ENCODE results near the gene PYDC2.

PYDC2 gene

DNA sequence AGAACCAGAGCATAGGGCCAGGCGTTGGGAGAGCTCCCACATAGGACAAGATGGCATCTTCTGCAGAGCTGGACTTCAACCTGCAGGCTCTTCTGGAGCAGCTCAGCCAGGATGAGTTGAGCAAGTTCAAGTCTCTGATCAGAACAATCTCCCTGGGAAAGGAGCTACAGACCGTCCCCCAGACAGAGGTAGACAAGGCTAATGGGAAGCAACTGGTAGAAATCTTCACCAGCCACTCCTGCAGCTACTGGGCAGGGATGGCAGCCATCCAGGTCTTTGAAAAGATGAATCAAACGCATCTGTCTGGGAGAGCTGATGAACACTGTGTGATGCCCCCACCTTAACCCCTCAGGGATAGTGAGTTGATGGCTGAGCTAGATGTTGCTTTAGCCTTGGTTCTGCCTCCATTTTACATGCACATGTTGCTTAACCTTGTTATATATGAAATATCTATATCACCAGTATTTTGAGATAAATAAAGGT lies at the start of gene PYDC2:
Gene PYDC2 (plus strand): TSS at position 51 of the 483 bp plus-strand sequence. CDS start 0 bp downstream, at position 51.
- no peak for DNase-seq

DNA sequence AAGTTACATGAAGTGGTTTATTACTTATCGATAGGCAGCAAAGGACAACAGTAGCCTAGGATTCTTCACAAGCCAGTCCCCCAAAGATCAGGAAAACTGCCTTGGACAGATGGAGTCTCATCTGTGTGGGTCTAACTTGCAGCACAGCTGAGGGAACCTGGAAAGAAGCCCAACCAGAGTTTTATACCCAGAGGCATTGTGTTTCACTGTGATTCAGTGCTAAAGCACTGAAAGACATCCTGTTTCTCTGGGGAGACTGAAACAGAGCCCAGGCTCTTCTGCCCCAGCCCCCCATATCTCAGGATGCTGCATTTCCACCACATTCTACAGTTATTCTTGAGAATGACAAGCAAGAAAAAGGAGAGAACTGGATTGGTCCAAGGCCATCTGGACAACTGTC lies 48.2 kb upstream of the PYDC2 start:
- DNase-seq, result peak; percentile 21

DNA sequence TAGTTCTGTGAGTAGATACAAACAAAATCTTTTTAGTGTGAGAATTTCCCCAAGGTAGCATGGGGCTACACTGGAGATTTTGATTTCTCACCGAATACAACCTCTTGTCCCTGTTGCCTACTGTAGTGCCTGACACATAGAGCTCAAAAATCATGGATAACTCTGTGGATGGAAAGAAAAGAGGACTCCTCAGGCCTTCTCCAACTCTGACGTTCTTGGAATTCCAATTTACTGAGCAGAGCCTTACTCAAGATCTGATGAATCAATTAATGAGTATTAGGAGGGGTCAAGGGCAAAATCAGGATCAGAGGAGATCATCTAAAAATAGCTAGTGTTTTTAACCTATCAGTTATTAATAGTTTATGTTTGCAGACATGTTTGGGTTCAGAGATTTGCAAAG lies 46.7 kb upstream of the PYDC2 start:
- DNase-seq, result no peak

DNA sequence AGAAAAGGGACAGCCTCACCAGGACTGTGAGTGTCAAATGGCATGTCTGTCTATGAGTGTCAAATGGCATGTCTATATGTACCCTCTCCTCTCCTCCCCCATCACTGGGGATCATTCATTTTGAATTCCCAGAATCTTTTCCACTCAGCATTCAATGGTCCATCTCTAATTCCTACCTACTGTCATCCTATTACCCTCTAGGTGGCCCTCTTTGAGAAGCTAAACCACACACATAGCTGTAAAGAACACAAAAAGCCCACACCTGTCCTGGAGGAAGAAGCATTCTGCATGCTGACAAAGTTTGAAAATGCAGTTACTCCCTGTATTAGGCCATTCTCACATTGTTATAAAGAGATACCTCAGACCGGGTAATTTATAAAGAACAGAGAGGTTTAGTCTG lies 46.2 kb upstream of the PYDC2 start:
- DNase-seq, result no peak

DNA sequence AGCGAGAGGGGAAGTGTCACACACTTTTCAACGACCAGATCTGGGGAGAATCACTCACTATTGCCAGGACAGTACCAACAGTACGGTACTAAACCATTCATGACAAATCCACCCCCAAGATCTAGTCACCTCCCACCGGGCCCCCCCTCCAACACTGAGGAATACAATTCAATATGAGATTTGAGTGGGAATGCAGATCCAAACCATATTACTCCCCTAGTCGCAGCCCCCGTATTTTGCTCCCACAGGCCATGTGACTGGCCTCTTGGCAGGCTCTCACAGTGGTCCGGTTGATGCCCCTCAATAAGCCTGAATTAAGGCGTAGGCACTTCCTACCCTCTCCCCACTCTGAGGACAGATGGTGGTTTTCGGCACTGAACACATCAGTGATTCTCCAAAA lies 45.4 kb upstream of the PYDC2 start:
- DNase-seq, result no peak

DNA sequence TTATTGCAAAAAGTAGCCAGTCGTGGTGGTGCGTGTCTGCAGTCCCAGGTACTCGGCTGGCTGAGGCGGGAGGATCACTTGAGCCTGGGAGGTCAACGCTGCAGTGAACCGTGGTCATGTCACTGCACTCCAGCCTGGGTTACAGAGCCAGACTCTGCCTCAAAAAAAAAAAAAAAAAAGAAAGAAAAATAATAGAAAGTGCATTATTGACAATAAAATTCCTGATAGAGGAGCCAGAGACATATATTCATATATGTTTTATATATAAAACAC lies 43.6 kb upstream of the PYDC2 start:
- no peak for DNase-seq

DNA sequence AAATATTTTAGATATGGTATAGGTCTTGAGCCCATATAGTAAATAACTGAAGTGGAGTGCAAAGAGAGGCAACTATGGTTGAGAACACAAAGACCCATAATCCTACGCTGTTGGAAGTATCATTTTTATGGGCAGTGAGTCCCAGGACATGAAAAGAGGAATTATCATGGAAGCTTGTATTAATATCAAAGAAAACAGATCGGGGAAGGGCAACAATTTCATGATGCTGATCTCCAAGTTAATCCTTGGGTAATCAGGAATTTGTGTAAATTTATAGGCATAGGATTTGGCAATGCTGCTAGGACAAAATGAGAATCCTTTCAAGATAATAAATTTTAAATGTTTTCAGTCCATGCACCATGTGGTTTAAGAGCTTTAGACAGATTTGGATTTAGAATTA lies 40.2 kb upstream of the PYDC2 start:
- no peak for DNase-seq

DNA sequence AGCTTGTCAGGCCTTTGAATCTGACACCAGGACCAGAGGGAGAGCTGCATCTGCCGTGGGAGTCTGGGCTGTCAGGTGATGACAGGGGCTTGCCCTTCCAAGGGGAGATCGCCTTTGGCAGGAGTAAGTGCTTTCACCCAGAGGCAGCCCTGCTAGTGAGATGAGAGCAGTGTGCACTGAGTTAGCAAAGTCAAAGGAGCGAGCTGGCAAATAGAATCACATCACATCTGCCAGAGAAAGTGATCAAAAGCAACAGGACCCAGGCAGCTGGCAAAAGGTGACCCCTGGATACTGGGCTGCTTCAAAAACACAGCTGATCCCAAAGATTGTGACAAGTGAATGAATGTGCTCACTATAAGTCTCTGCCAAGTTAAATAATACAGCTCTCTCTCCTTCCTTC lies 36.1 kb upstream of the PYDC2 start:
- DNase-seq, result no peak

DNA sequence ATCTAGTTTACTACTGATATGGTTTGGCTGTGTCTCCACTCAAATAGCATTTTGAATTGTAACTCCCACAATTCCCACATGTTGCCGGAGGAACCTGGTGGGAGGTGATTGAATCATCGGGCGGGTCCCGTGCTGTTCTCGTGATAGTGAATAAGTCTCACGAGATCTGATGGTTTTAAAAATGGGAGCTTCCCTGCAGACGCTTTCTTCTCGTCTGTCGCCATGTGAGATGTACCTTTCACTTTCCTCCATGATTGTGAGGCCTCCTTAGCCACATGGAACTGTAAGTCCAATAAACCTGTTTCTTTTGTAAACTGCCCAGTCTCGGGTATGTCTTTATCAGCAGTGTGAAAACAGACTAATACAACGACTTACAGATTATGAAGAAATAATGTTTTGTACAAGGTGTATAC lies 35.6 kb upstream of the PYDC2 start:
- no peak for DNase-seq

DNA sequence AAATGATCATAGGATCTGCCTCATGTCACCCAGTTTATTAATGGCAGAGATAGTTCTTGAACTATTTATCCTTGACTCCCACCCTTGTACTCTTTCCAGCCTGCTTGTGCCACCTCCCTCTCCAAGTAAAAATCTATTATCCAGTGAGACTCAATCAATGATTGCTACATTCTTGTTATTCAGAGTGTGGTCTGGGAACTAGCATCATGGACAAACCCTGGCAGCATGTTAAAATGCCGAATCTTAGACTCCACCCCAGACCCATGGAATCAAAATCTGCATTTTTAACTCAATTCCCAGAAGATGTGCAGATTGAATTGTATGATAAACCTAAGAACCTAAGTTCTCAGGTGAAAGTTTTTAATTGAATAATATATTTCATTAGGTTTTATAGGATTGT lies 34.7 kb upstream of the PYDC2 start:
- DNase-seq, result no peak

DNA sequence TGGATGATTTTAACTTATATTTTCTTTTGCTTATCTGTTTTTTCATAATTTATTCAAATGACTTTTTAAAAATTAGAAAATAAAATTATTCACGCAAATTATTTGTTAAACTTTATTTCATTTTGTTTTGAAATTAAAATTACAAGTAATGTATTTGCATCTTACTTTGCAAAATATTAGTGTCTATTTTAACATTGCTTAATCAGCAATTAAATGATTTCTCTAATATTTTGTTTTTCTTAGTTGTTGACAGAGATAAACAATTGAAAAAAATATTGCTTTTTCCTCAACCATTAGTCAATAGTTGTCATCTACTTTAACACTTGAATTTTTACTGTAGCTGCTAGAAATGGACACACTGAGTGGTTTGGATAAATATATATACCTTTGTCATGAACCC lies 32.8 kb upstream of the PYDC2 start:
- DNase-seq, result no peak

DNA sequence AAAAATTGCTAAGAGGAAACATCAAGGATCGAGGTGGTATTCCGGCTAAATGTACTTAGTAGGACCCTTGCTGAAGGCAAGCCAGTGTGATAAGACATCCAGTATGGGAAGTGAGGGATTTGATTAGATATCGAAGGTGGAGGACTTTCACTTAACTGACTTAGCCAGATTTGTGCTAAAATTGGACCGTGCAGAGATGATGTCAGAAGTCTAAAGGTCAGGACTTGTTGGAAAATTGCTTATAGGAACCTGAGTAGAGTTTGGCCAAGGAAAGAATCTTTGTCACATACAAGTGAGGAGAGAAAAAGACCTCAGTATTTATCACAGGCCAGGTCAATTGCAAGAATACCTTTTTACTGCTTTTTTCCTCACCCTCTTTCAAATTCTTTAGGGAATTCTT lies 30.9 kb upstream of the PYDC2 start:
- no peak for DNase-seq

DNA sequence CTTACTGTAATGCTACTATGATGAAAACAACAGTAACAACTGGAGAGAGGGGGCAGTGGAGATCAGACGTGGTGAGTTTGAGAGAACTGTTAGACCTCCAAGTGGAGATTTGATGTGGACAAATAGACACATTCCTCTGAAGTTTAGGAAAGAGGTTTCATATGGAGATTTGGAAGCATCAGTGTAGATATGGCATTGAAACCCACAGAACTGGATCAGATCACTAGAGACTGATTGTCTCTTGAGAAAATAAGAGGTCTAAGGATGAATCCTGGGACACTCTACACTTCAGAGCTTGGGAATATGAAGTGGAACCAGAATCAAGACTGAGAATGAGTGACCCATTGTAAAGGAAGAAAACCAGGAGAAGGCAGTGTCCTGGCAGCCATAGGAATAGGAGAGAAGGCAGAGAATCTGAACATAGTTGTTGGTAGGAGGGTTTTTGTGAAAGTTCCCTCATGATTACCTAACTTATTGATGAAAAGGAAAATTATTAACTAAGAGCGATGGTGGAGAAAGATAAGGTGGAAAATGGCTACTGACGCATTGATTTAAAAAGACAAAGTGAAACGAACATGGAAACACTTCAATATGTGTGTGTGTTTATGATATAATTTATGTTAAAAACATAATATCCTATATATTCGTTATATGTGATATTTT lies 29.7 kb upstream of the PYDC2 start:
- DNase-seq, result no peak

DNA sequence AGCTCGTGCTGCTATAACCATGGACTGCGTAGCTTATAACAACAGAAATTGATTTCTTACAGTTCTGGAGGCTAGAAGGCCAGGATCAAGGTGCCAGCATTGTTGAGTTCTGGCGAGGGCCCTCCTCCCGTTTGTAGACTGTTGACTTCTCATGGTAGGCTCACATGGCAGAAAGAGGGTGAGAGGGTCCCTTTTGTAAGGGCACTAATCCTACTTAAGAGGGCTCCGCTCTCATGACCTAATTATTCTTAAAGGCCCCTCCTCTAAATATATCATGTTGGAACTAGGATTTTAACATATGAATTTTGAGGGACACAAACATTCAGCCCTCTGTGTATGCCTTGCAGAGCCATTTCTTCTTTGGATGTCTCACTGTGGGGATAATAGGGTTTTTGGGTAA lies 28.8 kb upstream of the PYDC2 start:
- DNase-seq, result no peak

DNA sequence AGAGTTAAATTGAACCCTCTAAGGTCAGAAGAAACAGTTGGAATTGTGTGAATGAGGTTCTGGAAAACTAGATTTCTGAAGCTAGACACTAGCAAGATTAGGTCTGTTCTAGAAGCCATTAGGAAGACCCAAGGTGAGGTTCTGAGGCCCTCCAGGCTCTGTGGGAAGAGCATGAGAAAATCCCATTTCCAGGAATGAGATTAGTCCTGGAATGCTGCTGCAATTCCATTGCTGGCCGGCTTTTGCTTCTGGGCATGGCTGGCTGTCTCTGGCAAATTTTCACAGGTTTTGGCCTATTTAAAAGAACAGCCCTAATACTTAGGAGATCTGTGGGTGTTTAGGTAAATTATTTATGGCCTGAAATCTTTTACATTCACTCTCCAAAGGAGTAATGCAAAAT lies 26.9 kb upstream of the PYDC2 start:
- DNase-seq, result no peak

DNA sequence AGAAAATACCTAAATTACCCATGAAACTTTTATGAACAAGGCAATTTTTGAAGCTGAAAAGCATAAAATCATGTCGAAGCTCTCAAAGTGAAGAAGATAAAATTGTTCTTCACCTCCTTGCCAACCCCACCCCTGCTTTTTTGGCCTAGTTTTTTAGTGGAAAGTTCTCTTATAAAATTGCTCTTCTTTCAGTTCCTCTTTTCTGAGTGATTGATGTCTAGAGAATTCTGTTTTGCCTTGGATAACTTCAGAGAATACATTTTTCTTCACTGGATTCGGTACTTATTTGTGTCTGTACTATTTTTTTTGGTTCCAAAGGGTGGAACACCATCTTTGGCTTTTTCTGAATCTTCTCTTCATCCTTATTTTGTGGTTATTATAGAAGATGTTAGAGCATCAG lies 25.0 kb upstream of the PYDC2 start:
- no peak for DNase-seq

DNA sequence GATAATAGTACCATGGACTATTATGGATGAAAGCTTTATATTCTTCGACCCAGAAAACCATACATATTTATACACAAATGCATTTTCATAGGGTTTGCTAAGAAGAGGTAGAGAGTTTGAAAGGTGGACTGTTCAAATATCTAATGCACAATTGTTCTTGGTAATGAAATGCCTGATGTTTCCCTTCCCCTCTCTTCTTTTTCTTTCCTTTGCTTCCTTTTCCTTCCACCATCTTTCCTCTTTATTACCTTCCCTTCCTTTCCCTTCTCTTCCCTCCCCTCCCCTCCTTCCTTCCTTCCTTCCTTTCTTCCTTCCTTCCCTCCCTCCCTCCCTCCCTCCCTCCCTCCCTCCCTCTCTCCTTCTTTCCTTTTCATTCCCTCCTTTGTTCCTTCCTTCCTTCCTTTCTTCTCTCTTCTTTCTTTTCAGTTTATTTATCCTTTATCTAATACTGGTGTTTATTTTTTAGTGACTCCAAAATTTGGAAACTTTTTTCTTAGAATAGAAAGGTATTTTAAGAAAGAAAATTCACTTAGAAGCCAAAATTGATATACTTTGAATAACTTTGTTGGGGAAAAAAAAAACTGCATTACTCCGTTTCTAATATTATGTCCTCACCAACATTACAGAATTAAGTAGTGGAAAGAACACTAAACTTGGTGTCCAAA lies 22.7 kb upstream of the PYDC2 start:
- no peak for DNase-seq

DNA sequence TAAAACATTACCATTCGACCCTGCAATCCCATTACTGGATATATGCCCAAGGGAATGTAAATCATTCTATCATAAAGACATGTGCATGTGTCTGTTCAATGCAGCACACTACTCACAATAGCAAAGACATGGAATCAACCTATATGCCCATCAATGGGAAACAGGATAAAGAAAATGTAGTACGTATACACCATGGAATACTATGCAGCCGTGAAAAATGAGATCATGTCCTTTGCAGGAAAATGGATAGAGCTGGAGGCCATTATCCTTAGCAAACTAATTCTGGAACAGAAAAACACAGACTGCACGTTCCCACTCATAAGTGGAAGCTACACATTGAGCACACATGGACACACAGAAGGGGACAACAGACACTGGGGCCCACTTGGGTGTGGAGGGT lies 20.4 kb upstream of the PYDC2 start:
- DNase-seq, result no peak

DNA sequence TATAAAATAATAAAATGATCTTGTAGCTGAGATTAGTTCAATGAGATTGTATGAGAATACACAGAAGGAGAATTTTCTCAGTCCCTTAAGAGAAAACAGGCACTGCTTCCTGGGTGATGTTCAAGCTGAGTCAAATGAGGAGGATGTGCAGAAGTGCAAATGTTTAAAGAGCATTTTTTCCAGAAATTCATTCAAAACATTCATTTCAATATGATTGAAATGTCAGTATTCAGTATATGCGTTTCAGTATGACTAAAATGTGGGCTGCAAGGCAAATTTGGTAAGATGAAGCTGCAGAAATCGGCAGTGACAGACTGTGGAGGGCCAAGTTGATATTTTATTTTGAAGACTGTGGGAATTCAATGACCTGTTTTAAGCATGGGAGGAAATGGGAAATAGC lies 19.3 kb upstream of the PYDC2 start:
- no peak for DNase-seq

DNA sequence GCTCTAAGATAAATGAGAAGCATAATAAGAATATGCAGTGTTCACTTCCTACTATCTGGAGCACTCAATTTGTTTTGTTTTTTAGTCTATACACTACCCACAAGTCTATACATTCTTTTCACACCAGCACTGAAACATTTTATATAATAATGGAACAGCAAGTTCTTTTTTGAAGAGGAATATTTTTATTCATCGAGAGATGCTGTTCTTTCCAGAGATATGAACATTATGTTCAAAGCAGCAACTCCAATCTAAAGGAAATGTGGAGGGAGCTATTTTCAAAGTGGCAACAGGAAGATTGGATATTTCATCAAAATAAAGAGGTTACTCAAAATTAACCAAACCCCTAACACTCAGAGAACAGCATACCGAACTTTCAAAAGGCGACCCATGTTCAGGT lies 16.4 kb upstream of the PYDC2 start:
- DNase-seq, result no peak

DNA sequence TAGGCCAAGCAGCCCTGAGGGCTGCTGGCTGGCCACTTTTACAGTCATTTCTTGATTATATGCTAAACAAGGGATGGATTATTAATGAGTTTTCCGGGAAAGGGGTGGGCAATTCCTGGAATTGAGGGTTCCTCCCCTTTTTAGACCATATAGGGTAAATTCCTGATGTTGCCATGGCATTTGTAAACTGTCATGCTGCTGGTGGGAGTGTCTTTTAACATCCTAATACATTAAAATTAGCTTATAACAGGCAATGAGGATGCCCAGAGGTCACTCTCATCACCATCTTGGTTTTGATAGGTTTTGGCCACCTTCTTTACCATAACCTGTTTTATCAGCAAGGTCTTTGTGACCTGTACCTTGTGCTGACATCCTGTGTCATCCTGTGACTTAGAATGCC lies 11.7 kb upstream of the PYDC2 start:
- no peak for DNase-seq

DNA sequence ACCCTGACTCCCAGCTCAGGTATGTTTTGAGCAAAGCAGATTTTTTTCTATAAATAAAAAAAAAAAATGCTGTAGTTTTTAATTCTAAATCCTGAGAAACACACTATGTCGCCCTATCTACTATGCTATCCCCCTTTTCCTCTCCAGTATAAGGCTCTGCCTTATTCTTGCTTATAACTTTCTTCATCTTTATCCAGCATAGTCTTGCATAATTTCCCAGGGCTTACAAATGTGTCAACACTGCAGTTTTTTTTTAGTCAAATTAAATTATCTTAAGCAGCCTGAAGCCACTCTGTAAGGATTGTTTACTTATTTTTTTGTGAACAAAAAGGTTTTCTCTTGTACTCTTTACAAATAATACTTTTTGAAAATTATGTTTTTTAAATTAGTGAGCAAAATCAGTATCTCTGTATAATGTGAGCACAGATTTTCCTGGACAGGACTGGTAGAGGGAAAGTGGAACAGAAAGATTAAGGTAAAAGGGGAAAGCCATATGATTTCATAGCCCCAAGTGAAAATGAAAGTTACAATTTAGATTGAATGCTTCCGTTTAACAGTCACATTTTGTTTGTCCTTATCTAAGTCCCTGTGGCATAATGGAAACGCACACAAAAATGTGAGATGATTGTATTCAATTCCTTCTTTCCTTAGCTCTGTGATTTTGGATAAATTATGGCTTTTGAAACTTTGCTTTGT lies 5.6 kb upstream of the PYDC2 start:
- no peak for DNase-seq

DNA sequence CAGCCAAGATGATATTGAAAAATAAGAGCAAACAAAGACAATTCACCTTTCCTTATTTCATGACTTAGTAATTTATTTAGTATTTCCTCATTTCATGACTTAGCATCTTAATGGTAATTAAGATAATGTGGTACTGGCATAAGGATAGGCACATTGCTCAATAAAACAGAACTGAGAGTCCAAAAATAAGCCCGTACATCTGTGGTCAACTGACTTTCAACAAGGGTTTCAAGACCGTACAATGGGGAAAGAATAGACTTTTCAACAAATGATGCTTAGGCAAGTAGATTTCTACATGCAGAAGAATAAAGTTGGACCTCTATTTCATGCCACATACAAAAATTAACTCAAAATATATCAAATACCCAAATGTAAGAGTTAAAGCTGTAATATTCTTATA lies 603 bp upstream of the PYDC2 start:
- no peak for DNase-seq

DNA sequence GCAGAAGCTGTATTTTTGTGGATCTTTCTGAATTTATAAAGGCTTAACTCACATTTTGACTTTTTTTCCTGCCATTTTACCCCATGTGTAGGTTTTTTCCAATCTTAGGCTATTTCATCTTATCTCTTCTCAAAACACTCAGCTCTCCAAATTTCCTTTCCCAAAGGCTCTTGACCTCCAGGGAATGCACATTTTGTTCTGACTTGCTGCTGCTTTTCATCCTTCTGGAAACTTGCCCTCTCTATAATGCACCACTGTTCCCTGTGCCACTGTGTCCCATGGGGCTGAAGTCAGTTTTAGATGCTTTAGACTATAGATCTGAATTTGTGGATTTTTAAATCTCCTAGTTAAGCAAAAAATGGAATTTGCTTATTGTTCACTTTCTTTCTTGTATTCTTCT lies 9.1 kb downstream of the PYDC2 start:
- no peak for DNase-seq

DNA sequence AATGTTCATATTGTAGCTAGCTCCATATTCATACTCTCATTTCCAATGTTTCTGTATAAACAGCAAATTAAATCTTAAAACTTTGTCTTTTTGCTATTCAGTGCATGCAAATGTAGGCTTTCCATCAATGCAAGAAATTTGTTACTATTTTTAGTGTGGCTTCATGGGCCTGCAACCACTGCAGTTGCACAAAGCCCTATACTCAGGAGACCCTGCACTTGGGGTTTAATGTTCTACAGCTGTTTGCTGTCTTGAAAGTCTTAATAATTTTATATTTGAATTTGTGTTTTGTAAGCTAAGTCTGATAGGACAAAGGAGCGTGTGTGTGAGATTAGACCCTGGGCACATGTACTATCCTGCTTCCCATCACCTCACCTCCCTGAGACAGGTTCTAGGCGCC lies 9.6 kb downstream of the PYDC2 start:
- no peak for DNase-seq
